Activated CD8-positive, alpha-beta memory T cell treated with anti-CD3 and anti-CD28 coated beads for 36 hours (primary cell): Measurements from ENCODE around the gene SPAST. TPM values are rescaled to one million over a fixed set of nuclear protein-coding genes. Genes with fewer than 3 reads are reported as not detected.
"Not testable (repeated sequence)": the region's sequence is repeated elsewhere in the genome, so short reads cannot be mapped to it uniquely, and the experiment has no call there.

ENCODE experiments used
- CTCF ChIA-PET: fragments of 350-600 bp; sonication (Branson Sonifier 250); formaldehyde crosslinking; loops from one replicate; lab custom pipeline; 2021; ENCODE audit warnings: antibody characterized with exemption; lab: Charles Lee
- POLR2A ChIA-PET: fragments of 350-600 bp; sonication (Branson Sonifier 250); formaldehyde crosslinking; loops from one replicate; lab custom pipeline; 2021; ENCODE audit warnings: antibody characterized with exemption; lab: Charles Lee
- total RNA-seq, 2 experiments: library from RNA; stranded (reverse); gene quantifications; one replicate each; pipeline ENCODE4 v1.2.3, GENCODE V29; 2021

SPAST gene
- total RNA-seq, 2 experiments from 2014 or later: 18.8 to 19.5 TPM

DNA sequence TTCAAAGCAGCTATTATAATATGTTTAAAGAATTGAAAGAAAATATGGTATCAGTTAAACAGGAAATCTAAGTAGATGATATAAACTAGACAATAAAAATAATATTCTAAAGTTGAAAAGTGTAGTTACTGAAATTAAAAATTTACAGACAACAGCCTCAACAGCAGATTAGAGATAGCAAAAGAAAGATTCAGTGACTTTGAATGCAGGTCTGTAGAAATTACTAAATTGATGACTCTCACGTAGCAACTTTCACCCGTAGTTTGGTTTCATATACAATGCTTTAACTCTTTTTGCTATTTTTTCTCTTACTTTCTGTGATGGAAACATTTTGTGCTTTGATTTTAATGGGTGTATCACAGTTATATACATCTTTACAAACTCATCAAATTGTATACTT lies 44.8 kb downstream of the SPAST start:
- POLR2A ChIA-PET: no interaction called here

DNA sequence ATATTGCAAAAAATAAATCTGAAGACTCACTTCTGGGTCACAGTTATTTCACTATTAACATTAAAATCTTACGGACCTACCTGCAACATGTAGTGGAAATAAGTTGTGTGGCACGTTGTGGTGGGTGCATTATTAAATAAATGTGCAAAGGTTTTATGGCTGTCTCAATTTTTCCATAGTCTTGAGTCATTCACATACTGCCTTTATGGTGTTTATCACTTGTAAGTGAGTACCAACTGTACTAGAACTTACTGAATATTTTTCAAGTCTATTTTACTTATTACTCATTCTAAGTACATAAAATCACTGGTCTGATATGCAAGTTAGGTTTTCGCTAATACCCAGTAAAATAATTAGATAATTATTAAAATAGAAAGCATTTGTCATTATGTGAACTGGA lies 54.7 kb downstream of the SPAST start:
- CTCF ChIA-PET: interaction anchor here (0.6 kb wide), 1 partner anchor 76 kb away, joined by 3 read pairs; no protein-coding TSS in a partner anchor

More for the DNA sequence above, 44.8 kb downstream of the SPAST start:
- CTCF ChIA-PET: no interaction called here

DNA sequence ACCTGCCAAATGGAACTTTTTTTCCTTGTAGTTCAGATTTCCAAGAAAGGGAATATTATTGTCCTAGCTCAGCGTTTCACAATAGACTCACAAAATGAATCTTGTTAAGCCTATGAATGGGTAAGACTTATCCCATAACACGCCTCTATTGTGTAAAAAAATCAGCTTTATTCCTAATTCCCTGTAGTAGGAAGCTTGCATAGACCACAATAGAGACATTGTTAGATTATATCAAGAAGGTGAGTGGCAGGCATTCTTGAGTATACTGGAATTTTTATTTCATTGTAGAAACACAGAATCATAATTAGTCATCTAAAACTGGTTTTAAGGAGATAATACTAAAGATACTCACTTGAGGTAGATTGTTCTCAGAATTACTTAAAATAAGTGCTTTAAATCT lies 55.8 kb downstream of the SPAST start:
- CTCF ChIA-PET: no interaction called here
- POLR2A ChIA-PET: interaction anchor here (0.6 to 1.3 kb wide), 3 partner anchors 15 to 1973 kb away, joined by 3 to 5 read pairs (median 4); partner anchors contain the start of genes SLC30A6 and YPEL5

More for the DNA sequence above, 54.7 kb downstream of the SPAST start:
- POLR2A ChIA-PET: no interaction called here

DNA sequence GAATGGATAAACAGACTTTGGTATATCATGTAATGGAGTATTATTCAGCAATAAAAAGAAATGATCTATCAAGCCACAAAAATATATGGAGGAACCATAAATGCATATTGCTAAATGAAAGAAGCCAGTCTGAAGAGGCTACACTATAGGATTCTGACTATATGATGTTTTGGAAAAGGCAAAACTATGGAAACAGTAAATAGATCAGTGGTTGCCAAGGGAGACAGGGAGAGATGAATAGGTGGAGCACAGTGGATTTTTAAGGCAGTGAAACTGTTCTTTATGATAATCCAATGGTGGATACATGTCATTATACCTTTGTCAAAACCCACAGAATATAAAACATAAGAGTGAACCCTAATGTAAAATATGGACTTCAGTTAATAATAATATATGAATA lies 61.3 kb downstream of the SPAST start:
- ChIA-PET POLR2A (no interaction called here), CTCF (no interaction called here)

DNA sequence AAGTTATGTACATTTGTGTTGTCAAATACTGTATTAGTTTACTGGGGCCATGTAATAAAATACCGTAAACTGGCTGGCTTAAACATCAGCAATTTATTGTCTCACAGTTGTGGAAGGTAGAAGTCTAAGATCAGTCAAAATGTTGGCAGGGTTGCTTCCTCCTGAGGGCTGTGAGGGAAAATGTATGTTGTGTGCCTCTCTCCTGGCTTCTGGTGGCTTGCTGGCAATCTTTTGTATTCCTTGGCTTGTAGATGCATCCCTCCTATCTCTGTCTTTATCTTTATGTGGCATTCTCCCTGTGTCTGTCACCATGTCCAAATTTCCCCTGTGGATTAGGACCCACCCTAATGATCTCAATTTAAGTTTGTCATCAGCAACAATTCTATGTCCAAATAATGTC lies 65.3 kb downstream of the SPAST start:
- CTCF ChIA-PET: interaction anchor here (0.7 kb wide), 1 partner anchor 543 kb away, joined by 3 read pairs; no protein-coding TSS in a partner anchor
- POLR2A ChIA-PET: no interaction called here

DNA sequence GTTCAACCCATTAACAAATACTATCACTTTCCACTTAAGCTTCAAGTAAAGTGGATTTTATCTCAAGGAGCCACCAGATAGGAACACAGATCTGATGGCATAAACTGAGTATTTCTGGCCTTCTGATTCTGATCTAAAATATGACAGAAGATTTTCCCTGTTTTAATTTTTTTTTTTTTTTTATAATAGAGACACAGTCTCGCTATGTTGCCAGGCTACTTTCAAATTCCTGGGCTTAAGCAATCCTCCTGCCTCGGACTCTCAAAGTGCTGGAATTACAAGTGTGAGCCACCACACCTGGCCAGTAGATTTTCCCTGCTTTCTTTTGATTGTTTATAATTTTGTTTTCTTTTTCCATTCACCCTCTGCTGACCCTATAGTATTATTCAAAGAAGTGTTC lies 65.7 kb downstream of the SPAST start:
- POLR2A ChIA-PET: no interaction called here
- CTCF ChIA-PET: interaction anchor here (0.7 kb wide), 1 partner anchor 542 kb away, joined by 3 read pairs; no protein-coding TSS in a partner anchor

DNA sequence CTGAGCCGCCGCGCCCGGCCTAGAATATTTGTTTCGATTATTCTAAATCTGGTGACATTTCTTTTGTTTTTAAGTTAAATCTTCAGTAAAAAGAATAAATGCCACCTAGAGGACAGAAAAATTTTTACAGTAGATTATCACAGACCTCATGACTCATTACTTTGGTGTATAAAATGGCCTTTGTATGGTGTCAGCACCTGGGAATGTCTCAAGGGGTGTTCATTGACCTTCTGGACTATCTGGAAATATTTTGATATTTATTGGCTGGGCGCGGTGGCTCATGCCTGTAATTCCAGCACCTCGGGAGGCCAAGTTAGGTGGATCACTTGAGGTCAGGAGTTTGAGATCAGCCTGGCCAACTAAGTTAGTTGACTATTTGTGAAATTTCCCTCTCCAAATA lies 72.1 kb downstream of the SPAST start:
- CTCF ChIA-PET: interaction anchor here (1.0 kb wide), 1 partner anchor 9 kb away, joined by 3 read pairs; no protein-coding TSS in a partner anchor

DNA sequence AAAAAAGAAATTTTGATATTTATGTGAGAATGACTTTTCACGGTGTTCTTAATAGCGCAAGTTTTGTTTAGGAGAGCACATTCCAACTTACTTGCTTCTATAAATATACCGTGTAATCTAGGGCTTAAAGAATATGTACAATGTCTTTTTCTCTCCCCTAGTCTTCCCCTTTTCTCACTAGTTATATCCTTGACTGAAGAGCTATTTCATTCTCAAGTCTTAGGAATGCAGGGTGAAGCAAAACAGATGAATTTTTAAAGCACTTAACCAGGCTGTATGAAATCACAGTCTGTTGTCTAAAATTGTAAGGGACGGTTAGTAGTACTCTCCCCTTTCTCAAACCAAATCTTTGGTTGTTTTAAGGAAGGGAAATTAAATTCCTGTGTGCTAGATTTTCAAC lies 72.7 kb downstream of the SPAST start:
- POLR2A ChIA-PET: no interaction called here
- CTCF ChIA-PET: no interaction called here

More for the DNA sequence above, 72.1 kb downstream of the SPAST start:
- POLR2A ChIA-PET: no interaction called here

DNA sequence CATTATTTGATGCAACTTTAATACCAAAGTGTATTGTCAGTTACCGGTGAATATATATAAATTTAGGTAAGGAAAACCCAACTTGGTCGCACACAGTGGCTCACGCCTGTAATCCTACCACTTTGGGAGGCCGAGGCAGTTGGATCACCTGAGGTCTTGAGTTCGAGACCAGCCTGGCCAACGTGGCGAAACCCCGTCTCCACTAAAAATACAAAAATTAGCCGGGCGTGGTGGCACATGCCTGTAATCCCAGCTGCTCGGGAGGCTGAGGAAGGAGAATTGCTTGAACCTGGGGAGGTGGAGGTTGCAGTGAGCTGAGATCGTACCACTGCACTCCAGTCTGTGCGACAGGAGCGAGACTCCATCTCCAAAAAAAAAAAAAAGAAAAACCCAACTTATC lies 88.2 kb downstream of the SPAST start:
- CTCF ChIA-PET, POLR2A ChIA-PET: not testable (repeated sequence)

DNA sequence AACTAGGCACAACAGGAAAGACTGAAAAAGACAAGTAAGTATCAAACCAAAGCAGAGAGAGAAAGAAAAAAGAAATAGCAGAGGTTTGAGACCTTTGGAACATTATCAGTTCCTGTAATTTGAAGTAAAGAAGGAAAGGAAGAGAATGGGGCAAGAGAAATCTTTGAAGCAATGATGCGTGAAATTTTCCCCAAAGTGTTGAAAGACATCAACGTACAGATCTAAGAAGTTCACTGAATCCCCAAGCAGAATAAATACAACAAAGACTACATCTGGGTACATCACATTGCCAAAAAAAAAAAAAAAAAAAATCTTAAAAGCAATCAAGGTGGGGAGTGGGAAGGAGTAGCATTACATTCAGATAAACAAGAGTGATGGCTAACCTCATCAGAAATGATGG lies 96.3 kb downstream of the SPAST start:
- ChIA-PET CTCF (no interaction called here), POLR2A (no interaction called here)

DNA sequence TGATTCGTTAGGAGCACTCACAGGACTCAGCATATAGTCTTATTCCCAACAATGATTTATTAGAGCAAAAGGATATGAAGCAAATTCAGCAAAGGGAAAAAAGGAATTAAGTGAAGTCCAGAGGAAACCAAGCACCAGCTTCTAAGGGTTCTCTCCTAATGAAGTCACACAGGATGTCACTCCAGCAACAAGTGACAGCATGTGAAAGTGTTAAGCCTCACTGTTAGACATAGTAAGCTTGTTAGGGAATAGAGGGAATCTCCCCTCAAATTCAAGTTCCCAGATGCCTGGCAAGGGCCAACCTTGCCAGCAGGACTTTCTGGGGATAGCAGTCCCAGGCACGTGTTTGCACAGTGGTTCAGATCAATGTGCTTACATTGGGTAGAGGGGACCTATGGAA lies 97.9 kb downstream of the SPAST start:
- ChIA-PET POLR2A (no interaction called here), CTCF (no interaction called here)

DNA sequence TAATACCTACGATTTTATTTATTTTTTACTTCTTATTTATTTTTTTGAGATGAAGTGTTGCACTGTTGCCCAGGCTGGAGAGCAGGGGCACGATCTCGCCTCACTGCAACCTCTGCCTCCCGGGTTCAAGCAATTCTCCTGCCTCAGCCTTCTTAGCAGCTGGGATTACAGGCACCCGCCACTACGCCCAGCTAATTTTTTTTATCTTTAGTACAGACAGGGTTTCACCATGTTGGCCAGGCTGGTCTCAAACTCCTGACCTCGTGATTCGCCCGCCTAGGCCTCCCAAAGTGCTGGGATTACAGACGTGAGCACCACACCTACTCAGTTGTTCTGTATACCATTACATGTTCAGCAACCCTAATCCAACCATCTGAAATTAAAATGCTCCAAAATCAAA lies 100.9 kb downstream of the SPAST start:
- POLR2A ChIA-PET: not testable (repeated sequence)

DNA sequence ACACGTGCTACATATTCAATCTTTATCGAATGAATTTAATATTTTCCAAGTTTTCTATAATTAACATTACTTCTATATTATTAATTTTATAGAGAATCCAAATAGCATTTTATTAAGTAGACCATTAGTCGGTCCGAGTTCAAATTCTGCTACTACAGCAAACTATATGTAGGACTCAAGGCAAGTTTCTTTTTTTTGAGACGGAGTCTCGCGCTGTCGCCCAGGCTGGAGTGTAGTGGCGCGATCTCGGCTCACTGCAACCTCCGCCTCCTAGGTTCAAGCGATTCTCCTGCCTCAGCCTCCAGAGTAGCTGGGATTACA lies 101.6 kb downstream of the SPAST start:
- POLR2A ChIA-PET: interaction anchor here (1.4 kb wide), 1 partner anchor 125 kb away, joined by 4 read pairs; the partner anchor contains the start of gene DPY30
- CTCF ChIA-PET: not testable (repeated sequence)

More for the DNA sequence above, 100.9 kb downstream of the SPAST start:
- CTCF ChIA-PET: not testable (repeated sequence)

DNA sequence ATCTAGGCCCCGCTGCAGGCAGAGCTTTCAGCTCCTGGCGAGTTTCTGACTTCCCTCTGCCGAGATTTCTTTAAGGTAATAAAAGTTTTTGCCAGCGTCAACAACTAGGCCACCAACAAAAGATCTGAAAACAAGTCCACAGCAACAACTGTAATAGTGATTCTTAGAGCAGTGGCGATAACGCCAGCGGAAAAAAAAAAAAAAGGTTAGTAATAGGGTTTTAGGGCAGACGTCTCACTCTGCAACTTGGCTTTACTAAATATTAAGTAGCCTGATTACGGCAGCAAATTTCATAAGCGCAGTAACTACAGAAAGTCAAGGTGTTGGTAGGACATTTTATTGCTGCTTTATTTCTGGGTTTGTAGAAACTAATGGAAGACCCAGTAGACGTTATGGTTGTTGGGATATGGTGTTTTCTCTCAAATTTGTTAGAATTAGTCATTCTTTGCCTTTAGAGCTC lies 102.8 kb downstream of the SPAST start:
- CTCF ChIA-PET: interaction anchor here (1.3 kb wide), 1 partner anchor 155 kb away, joined by 3 read pairs; the partner anchor contains the start of gene MEMO1
- POLR2A ChIA-PET: interaction anchor here (0.6 to 1.4 kb wide), 5 partner anchors 29 to 126 kb away, joined by 3 to 5 read pairs (median 4); partner anchors contain the start of genes DPY30 and SPAST

DNA sequence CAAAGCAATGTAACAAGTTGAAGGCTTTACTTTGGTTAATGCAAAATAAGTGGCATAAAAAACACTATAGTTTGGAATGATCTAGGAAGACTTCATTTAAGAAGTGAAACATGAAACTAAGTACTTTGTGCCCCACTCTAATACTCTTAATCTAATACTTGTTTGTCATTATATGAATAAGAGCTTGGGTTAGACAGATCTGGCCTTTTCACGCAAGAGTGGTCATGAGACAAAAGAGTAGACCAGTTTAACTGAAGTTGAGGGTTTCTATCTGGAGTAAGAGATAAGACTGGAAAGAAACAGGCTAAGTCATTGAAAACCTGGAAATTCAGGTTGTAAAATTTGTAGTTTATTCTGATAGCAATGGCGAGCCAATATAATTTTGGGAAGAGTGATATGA lies 105.2 kb downstream of the SPAST start:
- CTCF ChIA-PET: no interaction called here
- POLR2A ChIA-PET: no interaction called here

DNA sequence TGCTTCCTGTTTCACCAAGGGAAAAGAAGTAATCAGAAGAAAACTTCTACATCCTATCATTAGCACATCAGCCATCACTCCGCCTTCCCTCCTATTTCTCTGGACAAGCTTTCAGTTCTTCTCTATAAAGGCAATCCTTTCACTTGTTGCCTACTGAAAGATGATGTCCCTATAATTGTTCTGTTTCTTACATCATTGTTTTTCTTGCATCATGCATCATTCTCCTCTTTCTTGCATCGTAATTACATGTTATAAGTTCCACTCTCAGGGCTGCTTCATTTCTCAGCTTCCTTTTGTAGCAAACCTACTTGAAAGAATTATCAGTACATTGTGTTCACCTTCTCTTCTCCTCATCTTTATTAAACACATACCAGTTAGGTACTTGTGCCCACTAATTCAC lies 109.5 kb downstream of the SPAST start:
- POLR2A ChIA-PET: interaction anchor here (0.7 kb wide), 1 partner anchor 121 kb away, joined by 5 read pairs; no protein-coding TSS in a partner anchor

DNA sequence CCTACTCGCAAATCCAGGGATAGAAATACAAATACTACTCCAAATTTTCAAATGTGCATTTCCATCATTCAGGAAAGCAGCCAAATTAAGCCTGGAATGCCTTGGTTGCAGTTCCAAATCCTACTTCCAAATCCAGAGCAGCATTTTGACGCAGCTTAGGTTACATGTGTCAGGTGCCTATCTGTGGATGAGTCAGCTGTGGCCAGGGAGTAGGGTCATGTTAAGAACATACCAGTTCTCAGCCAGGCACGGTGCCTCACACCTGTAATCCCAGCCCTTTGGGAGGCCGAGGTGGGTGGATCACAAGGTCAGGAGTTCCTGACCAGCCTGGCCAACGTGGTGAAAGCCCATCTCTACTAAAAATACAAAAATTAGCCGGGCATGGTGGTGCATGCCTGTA lies 119.3 kb downstream of the SPAST start:
- POLR2A ChIA-PET: no interaction called here
- CTCF ChIA-PET: no interaction called here

More for the DNA sequence above, 109.5 kb downstream of the SPAST start:
- CTCF ChIA-PET: no interaction called here

DNA sequence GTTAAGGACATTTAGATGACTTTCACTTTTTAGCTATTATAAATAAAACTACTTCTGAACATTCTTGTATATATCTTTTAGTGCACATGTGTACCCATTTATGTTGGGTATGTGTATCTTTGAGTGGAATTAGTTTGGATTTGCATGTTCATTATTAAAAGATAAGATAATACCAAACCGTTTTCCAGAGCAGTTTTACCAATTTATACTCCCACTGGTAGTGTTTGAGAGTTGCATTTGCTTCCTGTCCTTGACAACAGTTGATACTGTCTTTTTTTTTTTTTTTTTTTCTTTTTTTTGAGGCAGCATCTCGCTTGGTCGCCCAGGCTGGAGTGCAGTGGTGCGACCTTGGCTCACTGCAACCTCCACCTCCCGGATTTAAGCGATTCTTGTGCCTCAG lies 125.7 kb downstream of the SPAST start:
- ChIA-PET POLR2A (no interaction called here), CTCF (interaction anchor here (0.6 kb wide), 1 partner anchor 43 kb away, joined by 3 read pairs; no protein-coding TSS in a partner anchor)

DNA sequence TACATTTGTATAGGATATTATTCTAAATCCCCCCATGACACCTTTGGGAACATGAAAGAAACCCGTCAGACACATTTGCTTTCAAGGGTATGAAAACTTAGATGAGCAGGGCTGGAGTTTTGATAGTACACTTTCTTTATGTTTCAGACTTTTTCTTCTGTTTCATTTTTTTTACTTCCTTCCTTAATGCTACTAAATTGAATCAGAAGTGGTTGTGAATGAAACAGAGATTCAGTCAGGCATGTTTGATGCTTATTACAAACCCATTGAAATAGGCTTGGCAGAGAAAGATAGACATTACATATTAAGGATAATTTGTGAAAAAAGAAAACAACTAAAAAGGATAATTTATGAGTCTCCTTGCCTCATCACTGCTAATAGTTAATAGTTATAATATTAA lies 129.1 kb downstream of the SPAST start:
- ChIA-PET POLR2A (no interaction called here), CTCF (no interaction called here)

DNA sequence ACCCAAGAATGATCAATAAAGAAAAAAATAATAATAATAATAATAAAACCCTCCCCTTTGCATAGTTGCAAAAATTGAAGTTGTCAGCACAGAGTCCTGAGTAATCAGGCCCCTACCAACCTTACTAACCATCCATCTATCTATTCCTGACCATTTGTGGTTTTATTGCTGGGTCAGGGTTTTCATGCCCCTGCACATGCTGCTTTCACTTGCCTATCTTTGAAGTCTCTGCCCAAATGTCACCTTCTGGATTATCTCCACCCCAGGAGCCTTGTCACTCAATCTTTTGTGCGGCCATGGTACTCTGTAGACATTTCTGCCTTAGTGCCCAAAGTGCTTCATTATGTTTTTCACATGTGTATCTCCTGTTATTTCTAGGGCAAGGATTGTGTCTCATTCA lies 137.5 kb downstream of the SPAST start:
- ChIA-PET CTCF (no interaction called here), POLR2A (no interaction called here)

DNA sequence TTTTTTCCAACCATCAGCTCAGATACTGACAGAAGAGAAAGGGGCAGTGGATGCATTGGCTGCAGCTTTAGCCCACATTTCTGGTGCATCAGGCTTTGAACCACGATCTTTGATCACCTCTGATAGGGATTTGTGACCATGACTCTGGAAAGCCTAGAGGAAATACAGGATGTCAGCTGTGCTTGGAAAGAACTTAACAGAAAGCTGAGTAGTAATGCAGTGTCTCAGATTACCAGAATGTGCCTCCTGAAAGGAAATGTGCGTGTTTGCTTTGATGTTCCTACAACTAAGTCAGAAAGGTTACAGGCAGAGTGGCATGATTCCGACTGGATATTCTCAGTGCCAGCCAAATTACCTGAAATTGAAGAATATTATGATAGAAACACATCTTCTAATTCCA lies 140.1 kb downstream of the SPAST start:
- CTCF ChIA-PET, POLR2A ChIA-PET: not testable (repeated sequence)
